ENCODE data around the gene ASB7.

DNA sequence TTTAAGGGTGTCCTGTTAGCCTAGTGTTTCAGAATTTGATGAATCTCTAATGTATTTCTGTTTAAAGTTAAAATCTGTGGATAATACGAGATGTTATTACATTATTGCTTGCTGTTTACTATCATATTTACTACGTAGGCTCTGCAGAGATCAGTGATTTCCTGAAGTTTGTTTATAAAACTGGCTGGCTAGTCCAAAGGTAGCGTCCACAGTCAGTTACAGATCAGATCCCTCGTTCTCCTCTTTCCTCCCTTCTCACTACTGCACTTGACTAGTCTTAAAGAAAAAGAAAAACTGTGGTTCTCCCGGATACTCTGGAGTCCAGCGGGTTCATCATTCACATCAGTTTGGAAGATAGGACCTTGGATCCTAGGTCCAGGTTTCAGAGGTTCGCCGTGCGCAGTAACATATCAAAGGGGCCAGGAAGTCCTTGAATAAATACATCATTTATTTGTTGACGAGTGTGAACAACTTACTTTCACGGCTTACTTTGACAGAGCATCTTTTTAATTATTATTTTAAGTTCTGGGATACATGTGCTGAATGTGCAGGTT lies 35.9 kb downstream of the ASB7 start:
- TF ChIP-seq POLR2A (IDR thresholded peaks at IDR 0.05) = no peak
- TF ChIP-seq, protein P1, sequence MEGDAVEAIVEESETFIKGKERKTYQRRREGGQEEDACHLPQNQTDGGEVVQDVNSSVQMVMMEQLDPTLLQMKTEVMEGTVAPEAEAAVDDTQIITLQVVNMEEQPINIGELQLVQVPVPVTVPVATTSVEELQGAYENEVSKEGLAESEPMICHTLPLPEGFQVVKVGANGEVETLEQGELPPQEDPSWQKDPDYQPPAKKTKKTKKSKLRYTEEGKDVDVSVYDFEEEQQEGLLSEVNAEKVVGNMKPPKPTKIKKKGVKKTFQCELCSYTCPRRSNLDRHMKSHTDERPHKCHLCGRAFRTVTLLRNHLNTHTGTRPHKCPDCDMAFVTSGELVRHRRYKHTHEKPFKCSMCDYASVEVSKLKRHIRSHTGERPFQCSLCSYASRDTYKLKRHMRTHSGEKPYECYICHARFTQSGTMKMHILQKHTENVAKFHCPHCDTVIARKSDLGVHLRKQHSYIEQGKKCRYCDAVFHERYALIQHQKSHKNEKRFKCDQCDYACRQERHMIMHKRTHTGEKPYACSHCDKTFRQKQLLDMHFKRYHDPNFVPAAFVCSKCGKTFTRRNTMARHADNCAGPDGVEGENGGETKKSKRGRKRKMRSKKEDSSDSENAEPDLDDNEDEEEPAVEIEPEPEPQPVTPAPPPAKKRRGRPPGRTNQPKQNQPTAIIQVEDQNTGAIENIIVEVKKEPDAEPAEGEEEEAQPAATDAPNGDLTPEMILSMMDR (IDR thresholded peaks at IDR 0.05 in 4 of 5, conservative IDR thresholded peaks at IDR 0.05 in 1 of 5) = no peak

All from gastrocnemius medialis (tissue), 4 donors.